ENCODE measurements around the gene MTARC2. TPM values are rescaled to one million over a fixed set of nuclear protein-coding genes. Genes with fewer than 3 reads are reported as not detected.
"Not testable (repeated sequence)": the region's sequence is repeated elsewhere in the genome, so short reads cannot be mapped to it uniquely, and the experiment has no call there.

Gene MTARC2
- total and polyA plus RNA-seq, 2 of the 4 experiments (the other 2 are of a cell fraction) = 0.36 to 2.6 TPM

DNA sequence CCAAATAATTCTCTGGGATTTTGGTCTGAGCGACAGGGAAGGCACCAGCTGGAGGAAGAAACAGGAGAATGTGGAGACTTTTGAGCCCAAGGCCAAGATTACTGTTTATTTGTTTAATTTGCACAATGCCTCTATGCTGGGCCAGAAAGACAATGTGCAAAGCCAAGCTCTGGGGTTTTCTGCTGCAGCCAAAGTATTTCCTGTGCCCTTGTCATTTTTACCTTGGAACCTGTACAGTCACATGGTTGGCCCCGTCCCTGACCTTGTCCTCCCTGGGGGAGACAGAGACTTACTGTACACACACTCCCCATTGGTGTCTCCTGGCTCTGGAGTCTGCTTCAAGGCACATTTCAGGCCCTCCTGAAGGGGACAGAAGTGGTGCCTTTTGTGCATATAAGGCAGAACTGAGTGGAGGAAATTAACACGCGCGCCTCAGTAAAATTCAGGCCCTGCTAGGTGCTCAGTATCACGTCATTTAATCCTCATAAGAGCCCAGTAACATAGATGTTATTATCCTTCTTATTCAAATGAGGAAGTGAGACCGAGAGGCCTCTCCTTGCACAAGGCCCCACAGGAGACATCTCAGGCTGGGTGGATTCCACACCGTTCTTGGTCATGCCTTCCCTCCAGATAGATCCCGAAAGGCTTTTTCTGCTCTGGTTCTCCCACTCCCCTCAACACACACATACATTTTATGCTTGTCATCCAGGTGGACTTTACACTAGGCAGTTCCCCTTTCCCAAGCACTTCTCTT, 36.9 kb upstream of the MTARC2 start:
- ATAC-seq (ENCODE audit: low read depth) (no peak), DNase-seq (no peak)
- no peak overlapping the region for H3K4me3 ChIP-seq (ENCODE audit: insufficient read depth, low read depth, low read length)
- CTCF ChIA-PET = interaction anchor here (1.4 kb wide), 1 partner anchor 22 kb away, joined by 3 read pairs; no protein-coding TSS in a partner anchor
- BruUV-seq (replicated peaks) = no TSS peak
- no peak overlapping the region for H3K56ac ChIP-seq (ENCODE audit: extremely low read depth, insufficient read depth, low read length)
- no peaks in the 10 kb centered on the region for H3K4me1 ChIP-seq (ENCODE audit: control insufficient read depth, insufficient read depth, low read length)
- H4K8ac ChIP-seq (ENCODE audit: low read depth in 2 of 2, low read length in 2 of 2) = no peak overlapping the region
- H3K18ac ChIP-seq (ENCODE audit: low read depth, low read length) = no peak overlapping the region
- H4K91ac ChIP-seq (ENCODE audit: insufficient read depth, low read depth, low read length) = no peak overlapping the region
- 60% methylated on average over 2 of the region's 9 CpGs; no CpG with 5 or more reads in 1 of the 2 experiments for WGBS, 2 experiments (ENCODE audit: extremely low coverage in 2 of 2, insufficient read length in 1 of 2)
- H2BK15ac ChIP-seq (ENCODE audit: low read depth, low read length) = no peak overlapping the region
- no peaks in the 10 kb centered on the region for H3K9me1 ChIP-seq (ENCODE audit: insufficient read depth, low read length)
- TF ChIP-seq MXI1 (IDR thresholded peaks at IDR 0.05; ENCODE audit: borderline replicate concordance, low read depth, low read length) = no peak
- no peak for TF ChIP-seq RCOR1 (IDR thresholded peaks at IDR 0.05; ENCODE audit: insufficient replicate concordance, low read length)
- no peak for TF ChIP-seq CHD1 (IDR thresholded peaks at IDR 0.05; ENCODE audit: low read depth, low read length)
- no peak for TF ChIP-seq BHLHE40 (IDR thresholded peaks at IDR 0.05; ENCODE audit: low read depth, low read length)
- no peak overlapping the region for H3K27ac ChIP-seq (ENCODE audit: insufficient read depth, low read length)
- H2AK9ac ChIP-seq (replicated peaks; ENCODE audit: low read depth, low read length, poor library complexity) = no peak overlapping the region
- no peaks in the 10 kb centered on the region; the same call in 1 of the 2 replicates for H3K27me3 ChIP-seq (ENCODE audit: control insufficient read depth, insufficient read depth, low read length)
- dilution Hi-C loops (cut with HindIII; ENCODE audit: low sequenced_read_pairs, unreplicated experiment) (no loop called here), in situ Hi-C loops (cut with MboI; ENCODE audit: low sequenced_read_pairs) (no loop called here), intact Hi-C loops (cut with micrococcal nuclease) (no loop called here)
- H2AFZ ChIP-seq (replicated peaks; ENCODE audit: low read length, poor library complexity) = no peak overlapping the region
- no peak overlapping the region for H2BK20ac ChIP-seq (ENCODE audit: low read depth, low read length)
- no peaks in the 10 kb centered on the region for H3K79me1 ChIP-seq (ENCODE audit: low read depth in 1 of 2, low read length in 2 of 2)
- no peak overlapping the region for H3K4me2 ChIP-seq (ENCODE audit: low read depth, low read length)
- H2BK120ac ChIP-seq (ENCODE audit: low read depth, low read length) = no peak overlapping the region
- no peak overlapping the region for H3K9ac ChIP-seq (ENCODE audit: low read depth, low read length)
- H3K4ac ChIP-seq (ENCODE audit: low read depth, low read length) = no peak overlapping the region
- no peak overlapping the region for H2AK5ac ChIP-seq (ENCODE audit: low read depth, low read length)
- H3K14ac ChIP-seq (replicated peaks; ENCODE audit: low read depth, low read length) = no peak overlapping the region
- no peak overlapping the region for H4K5ac ChIP-seq (ENCODE audit: low read depth, low read length)
- no peaks in the 10 kb centered on the region for H3K36me3 ChIP-seq (ENCODE audit: control insufficient read depth, insufficient read depth, low read length)
- no peak overlapping the region for H3K23ac ChIP-seq (ENCODE audit: low read depth, low read length)
- H4K20me1 ChIP-seq (ENCODE audit: insufficient read depth, low read length) = no peaks in the 10 kb centered on the region
- POLR2A ChIA-PET (ENCODE audit: unreplicated experiment) = no interaction called here
- H2BK5ac ChIP-seq (ENCODE audit: low read depth, low read length, poor library complexity, severe bottlenecking) = no peak overlapping the region
- H3K9me3 ChIP-seq (ENCODE audit: control insufficient read depth, insufficient read depth, low read length) = no peaks in the 10 kb centered on the region

DNA sequence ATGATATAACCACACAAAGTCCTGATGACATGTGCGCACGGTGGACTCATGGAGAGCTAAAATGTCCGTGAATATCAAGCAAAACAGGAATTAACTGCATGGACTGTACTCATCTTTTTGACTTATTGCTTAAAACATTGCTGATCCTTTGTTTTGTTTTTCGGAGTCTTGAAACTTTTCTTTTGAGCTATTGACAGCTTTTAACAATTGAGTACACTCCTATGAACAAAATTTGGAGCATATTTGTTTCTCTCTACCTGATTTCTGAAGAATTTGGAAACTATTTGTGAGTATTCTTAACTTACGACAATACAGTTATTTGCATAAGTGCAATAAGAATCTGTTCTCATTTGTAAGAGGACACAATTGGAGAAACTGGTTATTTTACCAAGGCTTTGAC, 32.1 kb upstream of the MTARC2 start:
- H3K9me1 ChIP-seq (ENCODE audit: insufficient read depth, low read length); H3K9me3 ChIP-seq (ENCODE audit: control insufficient read depth, insufficient read depth, low read length); H2BK120ac ChIP-seq (ENCODE audit: low read depth, low read length); H3K23ac ChIP-seq (ENCODE audit: low read depth, low read length); H3K27me3 ChIP-seq (ENCODE audit: control insufficient read depth, insufficient read depth, low read length); DNase-seq; H4K20me1 ChIP-seq (ENCODE audit: insufficient read depth, low read length); H2AK5ac ChIP-seq (ENCODE audit: low read depth, low read length); dilution Hi-C loops (cut with HindIII; ENCODE audit: low sequenced_read_pairs, unreplicated experiment); H2AK9ac ChIP-seq (replicated peaks; ENCODE audit: low read depth, low read length, poor library complexity); H3K4me3 ChIP-seq (ENCODE audit: insufficient read depth, low read depth, low read length); H3K36me3 ChIP-seq (ENCODE audit: control insufficient read depth, insufficient read depth, low read length); CTCF ChIA-PET; H2BK20ac ChIP-seq (ENCODE audit: low read depth, low read length); intact Hi-C loops (cut with micrococcal nuclease); H2AFZ ChIP-seq (replicated peaks; ENCODE audit: low read length, poor library complexity); H3K27ac ChIP-seq (ENCODE audit: insufficient read depth, low read length); ATAC-seq (ENCODE audit: low read depth); H3K18ac ChIP-seq (ENCODE audit: low read depth, low read length); H3K79me1 ChIP-seq (ENCODE audit: low read depth in 1 of 2, low read length in 2 of 2); H3K14ac ChIP-seq (replicated peaks; ENCODE audit: low read depth, low read length); H3K9ac ChIP-seq (ENCODE audit: low read depth, low read length); H3K4me1 ChIP-seq (ENCODE audit: control insufficient read depth, insufficient read depth, low read length); H2BK5ac ChIP-seq (ENCODE audit: low read depth, low read length, poor library complexity, severe bottlenecking); H4K91ac ChIP-seq (ENCODE audit: insufficient read depth, low read depth, low read length); H3K4ac ChIP-seq (ENCODE audit: low read depth, low read length); H3K4me2 ChIP-seq (ENCODE audit: low read depth, low read length); POLR2A ChIA-PET (ENCODE audit: unreplicated experiment); H4K8ac ChIP-seq (ENCODE audit: low read depth in 2 of 2, low read length in 2 of 2); H3K56ac ChIP-seq (ENCODE audit: extremely low read depth, insufficient read depth, low read length); H4K5ac ChIP-seq (ENCODE audit: low read depth, low read length); H2BK15ac ChIP-seq (ENCODE audit: low read depth, low read length); in situ Hi-C loops (cut with MboI; ENCODE audit: low sequenced_read_pairs); BruUV-seq (replicated peaks): not testable (repeated sequence)
- 82% methylated on average over 3 of the region's 5 CpGs; no CpG with 5 or more reads in 1 of the 2 experiments for WGBS, 2 experiments (ENCODE audit: extremely low coverage in 2 of 2, insufficient read length in 1 of 2)
